Left cardiac atrium (tissue), 4 donors: ENCODE data around the gene MATCAP1. TPM values are rescaled to one million over a fixed set of nuclear protein-coding genes. Genes with fewer than 3 reads are reported as not detected.

Source experiments
- ATAC-seq, 2 donors: fragments of 200-7000 bp; cut with Tn5 transposase; one replicate each; pipeline ENCODE4 v1.9.1; 2020; ENCODE audit warnings: mild to moderate bottlenecking in 2 of 2, moderate library complexity in 2 of 2
- DNase-seq: peaks from one replicate; pipeline ENCODE4 v3.0.0-alpha.2; 2020
- intact Hi-C, 2 donors: fragments of 100-400 bp; cut with DNase I; formaldehyde crosslinking; loops; one replicate each; pipeline versions ENCODE4 v1.14.1 to v1.15.1; 2022 to 2023
- total RNA-seq, 2 donors: library from RNA; stranded (reverse); fragmentation: NEBNext Ultra II Directional; extraction: Animal tissue kit (Norgen Biotek cat#: 25700); gene quantifications; one replicate each; pipeline ENCODE4 v1.2.1, GENCODE V29; 2021
- donor health status: DM: no; HTN: yes; CAD: no.
- donor health status: DM: no; HTN: yes; CAD: no; lungs with severe emphysema.
- donor health status: DM: yes; HTN: yes; CAD: no.
- donor health status: Dilated cardiomyopathy.

The MATCAP1 gene
- total RNA-seq, 2 donors from 2014 or later = 16.8 to 18.1 TPM

DNA sequence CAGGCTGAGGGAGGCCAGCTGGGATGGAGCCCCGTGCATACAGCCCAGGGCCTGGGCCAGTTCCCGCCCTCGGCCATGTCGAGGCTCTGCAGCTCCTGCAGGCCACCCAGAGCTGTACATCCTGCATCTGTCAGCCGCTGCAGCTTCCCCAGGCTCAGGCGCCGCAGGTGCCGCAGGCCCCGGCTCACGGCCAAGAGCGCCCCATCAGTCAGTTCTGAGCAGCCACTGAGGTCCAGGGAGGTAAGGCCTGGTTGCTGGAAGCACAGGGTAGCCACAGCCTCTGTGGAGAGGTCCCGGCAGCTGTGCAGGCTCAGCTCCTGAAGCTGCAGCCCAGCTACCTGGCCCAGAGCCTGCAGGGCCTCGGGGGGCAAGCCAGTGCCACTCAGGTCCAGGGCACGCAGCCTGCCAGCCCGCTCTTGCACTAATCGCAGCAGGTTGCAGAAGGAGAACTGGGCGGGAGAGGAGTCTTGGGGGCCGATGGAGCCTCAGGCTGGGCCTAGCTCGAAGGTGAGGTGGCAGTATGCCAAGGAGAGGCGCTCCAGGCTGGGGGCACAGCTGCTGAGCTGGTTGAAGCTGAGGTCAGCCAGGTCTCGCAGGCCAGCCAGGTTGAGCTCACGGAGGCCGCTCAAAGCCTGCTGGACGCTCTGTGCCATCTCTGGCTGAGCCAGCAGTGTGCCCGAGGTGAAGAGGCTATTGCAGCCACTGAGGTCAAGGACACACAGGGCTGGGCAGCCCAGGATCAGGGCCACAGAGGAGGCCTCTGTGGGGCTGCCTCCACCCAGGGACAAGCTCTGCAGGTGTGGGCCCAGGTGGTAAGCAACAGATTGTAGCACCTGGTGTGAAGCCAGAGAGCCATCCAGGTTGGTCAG, 26.5 kb upstream of the MATCAP1 start:
- ATAC-seq (peak in 1 of 2 donors; percentile 20), DNase-seq (no peak)
- intact Hi-C loops = no loop called here

- ATAC-seq (no peak), DNase-seq (no peak)
- intact Hi-C loops = no loop called here
Observed at GRCh38 chr16:67209565-67209964, 25.8 kb upstream of the MATCAP1 start.

DNA sequence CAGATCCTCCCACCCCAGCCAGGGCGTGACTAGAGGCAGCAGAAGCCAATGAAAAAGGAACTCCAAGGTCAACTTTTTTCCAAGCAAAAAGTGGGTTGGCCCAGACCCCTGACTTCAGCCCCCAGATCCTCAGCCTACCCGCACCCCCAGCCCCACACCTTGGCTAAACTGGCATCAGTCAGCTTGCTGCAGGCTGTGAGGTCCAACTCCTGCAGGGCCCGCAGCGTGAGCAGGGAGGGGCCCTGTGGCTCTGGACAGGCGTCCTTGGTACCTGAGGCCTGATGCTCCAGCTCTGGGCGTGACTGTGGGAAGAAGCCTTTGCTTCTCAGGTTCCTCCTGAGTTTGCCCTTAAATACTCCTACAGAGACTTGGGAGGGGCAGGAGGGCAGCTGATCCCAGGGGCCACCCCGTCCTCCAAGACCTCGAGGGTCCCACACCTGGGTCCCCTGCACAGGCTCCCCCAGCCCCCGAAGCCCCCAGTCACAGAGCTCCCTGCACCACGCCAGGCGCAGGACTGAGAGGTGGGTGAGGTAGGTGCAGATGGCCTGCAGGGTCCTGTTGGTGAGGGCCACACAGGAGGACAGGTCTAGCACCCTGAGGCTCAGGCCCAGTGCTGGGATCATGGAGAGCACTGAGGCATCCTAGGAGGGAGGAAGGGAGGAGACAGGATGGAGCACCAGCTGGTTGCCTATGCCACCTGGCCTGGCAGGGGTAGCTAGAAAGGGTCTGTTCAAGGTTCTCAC, 24.6 kb upstream of the MATCAP1 start:
- ATAC-seq (no peak), DNase-seq (no peak)
- intact Hi-C loops = no loop called here

GRCh38 chr16:67207249-67208091, 23.7 kb upstream of the MATCAP1 start:
- no peak for DNase-seq
- intact Hi-C loops = no loop called here
- ATAC-seq = peak in 1 of 2 donors; percentile 13

- intact Hi-C loops = no loop called here
- no peak for DNase-seq
- ATAC-seq = no peak
Observed at GRCh38 chr16:67206838-67207248, 23.1 kb upstream of the MATCAP1 start.

- DNase-seq (no peak), ATAC-seq (no peak)
- intact Hi-C loops = no loop called here
Observed at GRCh38 chr16:67206129-67206837, 22.5 kb upstream of the MATCAP1 start.

GRCh38 chr16:67204076-67204475, 20.3 kb upstream of the MATCAP1 start:
- DNase-seq (no peak), ATAC-seq (no peak)
- intact Hi-C loops = no loop called here

DNA sequence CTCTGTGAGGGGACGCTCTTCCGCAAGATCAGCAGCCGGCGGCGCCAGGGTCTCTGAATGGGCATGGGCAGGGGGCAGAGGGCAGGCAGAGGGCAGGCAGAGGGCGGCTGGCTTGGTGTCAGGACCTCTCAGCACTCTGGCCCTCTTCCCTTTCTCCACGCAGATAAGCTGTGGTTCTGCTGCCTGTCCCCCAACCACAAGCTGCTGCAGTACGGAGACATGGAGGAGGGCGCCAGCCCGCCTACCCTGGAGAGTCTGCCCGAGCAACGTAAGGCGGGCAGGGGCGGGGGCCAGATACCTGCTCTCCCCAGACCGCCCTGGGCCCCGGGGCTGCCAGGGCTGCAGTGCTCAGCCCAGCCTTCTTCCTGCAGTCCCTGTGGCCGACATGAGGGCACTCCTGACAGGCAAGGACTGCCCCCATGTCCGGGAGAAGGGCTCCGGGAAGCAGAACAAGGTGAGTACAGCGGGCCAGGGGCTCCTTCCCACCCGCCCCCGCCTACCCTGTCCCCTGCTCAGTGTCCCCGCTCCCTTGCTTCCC, 19.3 kb upstream of the MATCAP1 start:
- DNase-seq = no peak
- intact Hi-C loops = no loop called here
- no peak for ATAC-seq

DNA sequence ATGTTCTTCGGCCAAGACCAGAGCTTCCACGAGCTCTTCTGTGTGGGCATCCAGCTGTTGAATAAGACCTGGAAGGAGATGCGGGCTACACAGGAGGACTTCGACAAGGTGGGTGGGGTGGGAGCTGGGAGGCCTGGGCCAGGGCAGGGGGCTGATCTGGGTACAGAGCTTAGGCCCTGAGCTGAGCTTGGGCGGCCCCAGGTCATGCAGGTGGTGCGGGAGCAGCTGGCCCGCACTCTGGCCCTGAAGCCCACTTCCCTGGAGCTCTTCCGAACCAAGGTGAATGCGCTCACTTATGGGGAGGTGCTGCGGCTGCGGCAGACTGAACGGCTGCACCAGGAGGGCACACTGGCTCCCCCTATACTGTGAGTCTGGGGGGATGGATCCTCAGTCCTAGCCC, 18.7 kb upstream of the MATCAP1 start:
- DNase-seq = no peak
- ATAC-seq = no peak
- intact Hi-C loops = no loop called here

- intact Hi-C loops = no loop called here
- DNase-seq = no peak
- ATAC-seq = no peak
Observed at GRCh38 chr16:67201411-67202345, 17.9 kb upstream of the MATCAP1 start.

GRCh38 chr16:67200491-67200890, 16.7 kb upstream of the MATCAP1 start:
- intact Hi-C loops = no loop called here
- no peak for DNase-seq

GRCh38 chr16:67199808-67200198, 16.0 kb upstream of the MATCAP1 start:
- DNase-seq (no peak), ATAC-seq (peak; percentile 3 to 5)
- intact Hi-C loops = no loop called here

More at GRCh38 chr16:67200491-67200890, 16.7 kb upstream of the MATCAP1 start:
- no peak for ATAC-seq

DNA sequence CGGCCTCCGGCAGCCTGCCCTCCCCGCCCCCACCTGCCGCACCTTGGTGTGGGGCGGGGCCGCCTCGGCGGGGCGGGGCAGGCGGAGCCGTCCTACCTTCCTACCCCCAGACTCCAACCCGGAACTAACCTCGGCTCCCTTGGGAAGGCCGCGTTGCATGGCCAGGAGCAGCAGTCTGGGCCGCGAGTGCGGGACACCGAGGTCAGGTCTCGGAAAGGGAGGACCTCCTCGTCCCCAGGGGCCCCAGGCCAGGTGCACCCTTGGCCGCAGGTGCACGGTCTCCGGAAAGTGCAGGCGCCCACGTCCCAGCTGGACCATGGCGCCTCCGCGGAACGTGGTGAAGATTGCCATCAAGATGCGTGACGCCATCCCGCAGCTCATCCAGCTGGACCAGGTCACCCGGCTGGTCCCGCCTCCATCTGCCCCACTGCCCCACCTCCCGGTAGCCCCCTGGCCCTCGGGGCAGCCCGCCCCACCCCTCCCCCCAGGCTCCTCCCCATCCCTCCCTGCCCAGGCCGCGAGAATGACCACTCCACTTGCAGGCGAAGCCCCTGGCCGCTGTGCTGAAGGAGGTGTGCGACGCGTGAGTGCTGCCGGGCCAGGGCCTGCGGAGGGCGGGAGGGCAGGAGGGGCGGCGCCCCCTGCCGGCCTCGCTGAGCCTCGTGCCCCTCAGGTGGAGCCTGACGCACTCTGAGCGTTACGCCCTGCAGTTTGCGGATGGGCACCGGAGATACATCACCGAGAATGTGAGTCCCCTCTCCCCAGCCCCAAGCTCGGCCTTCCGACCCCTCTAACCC, 15.4 kb upstream of the MATCAP1 start, which contains the start of gene ELMO3:
Gene ELMO3, plus strand, starts transcription at position 121 of the 797 bp plus-strand sequence. Its CDS starts 196 bp downstream, at position 317.
- intact Hi-C loops = no loop called here
- ATAC-seq = peak; percentile 28 to 47
- DNase-seq = no peak

DNA sequence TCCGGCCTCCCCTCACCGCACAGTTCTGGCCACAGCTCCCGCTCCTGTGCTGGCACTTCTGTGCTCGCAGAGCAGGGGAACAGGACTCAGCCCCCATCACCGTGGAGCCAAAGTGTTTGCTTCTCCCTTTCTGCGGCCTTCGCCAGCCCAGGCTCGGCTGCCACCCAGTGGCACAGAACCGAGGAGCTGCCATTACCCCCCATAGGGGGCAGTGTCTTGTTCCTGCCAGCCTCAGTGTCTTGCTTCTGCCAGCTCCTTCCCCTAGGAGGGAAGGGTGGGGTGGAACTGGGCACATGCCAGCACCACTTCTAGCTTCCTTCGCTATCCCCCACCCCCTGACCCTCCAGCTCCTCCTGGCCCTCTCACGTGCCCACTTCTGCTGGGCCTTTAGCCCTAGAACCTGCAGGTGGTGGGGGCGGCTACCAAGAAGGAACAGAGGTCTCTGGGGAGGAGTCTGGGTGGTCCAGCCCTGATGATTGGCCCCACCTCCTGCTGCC, 14.5 kb upstream of the MATCAP1 start:
- intact Hi-C loops = no loop called here
- ATAC-seq = peak; percentile 16 to 45
- DNase-seq = peak; percentile 54

- no peak for DNase-seq
- intact Hi-C loops = no loop called here
- no peak for ATAC-seq
Observed at GRCh38 chr16:67197704-67198103, 13.9 kb upstream of the MATCAP1 start.

GRCh38 chr16:67196881-67197280, 13.1 kb upstream of the MATCAP1 start:
- DNase-seq = no peak
- intact Hi-C loops = no loop called here
- no peak for ATAC-seq

- no peak for ATAC-seq
- intact Hi-C loops = no loop called here
- no peak for DNase-seq
Observed at GRCh38 chr16:67195676-67196075, 11.9 kb upstream of the MATCAP1 start.
